Measurements from ENCODE around the gene KLK7.

KLK7 gene

DNA sequence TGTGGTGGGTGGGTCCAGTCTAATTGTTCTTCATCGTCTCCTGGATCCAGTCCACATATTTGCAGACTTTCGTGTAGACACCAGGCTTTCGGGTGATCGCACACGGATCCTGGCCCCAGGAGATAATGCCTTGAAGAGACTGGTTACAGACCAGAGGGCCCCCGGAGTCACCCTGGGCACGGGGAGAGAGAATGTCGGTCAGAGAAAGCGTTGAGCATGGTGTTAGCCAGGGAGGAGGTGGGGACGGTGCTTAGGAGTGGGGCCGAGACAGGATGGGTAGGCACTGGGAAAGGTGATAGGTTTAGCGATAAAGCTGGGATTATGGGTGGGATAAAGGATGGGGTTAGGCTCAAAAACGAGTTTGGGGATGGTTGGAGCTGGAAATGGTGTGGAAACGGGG, 38.8 kb upstream of the KLK7 start:
- Histone ChIP-seq H3F3A (ENCODE audit: low read depth) (no peaks in the 10 kb centered on the region), H3K9me3 (ENCODE audit: insufficient read depth, low read depth, low read length) (no peaks in the 10 kb centered on the region), H3K36me3 (ENCODE audit: insufficient read depth, low read length) (no peaks in the 10 kb centered on the region), H4K20me1 (ENCODE audit: insufficient read depth, low read length, poor library complexity, severe bottlenecking) (no peaks in the 10 kb centered on the region), H3K9ac (ENCODE audit: low read depth, low read length, poor library complexity, severe bottlenecking) (no peak overlapping the region), H3K4me3 (ENCODE audit: low read length, poor library complexity, severe bottlenecking) (no peak overlapping the region), H3K79me2 (ENCODE audit: insufficient read depth, low read length) (no peaks in the 10 kb centered on the region), H3K27me3 (ENCODE audit: insufficient read depth, low read length, poor library complexity, severe bottlenecking) (no peaks in the 10 kb centered on the region), H2AFZ (ENCODE audit: low read length) (no peak overlapping the region), H3K9me2 (replicated peaks; ENCODE audit: low read depth, low read length) (no peaks in the 10 kb centered on the region), H3K4me1 (ENCODE audit: insufficient read depth, low read length, poor library complexity, severe bottlenecking) (no peaks in the 10 kb centered on the region), H3K4me2 (ENCODE audit: low read depth, low read length, poor library complexity, severe bottlenecking) (no peak overlapping the region)
- TF ChIP-seq EZH2phosphoT487 (IDR thresholded peaks at IDR 0.05; ENCODE audit: borderline replicate concordance): no peak
- TF ChIP-seq, protein P1, sequence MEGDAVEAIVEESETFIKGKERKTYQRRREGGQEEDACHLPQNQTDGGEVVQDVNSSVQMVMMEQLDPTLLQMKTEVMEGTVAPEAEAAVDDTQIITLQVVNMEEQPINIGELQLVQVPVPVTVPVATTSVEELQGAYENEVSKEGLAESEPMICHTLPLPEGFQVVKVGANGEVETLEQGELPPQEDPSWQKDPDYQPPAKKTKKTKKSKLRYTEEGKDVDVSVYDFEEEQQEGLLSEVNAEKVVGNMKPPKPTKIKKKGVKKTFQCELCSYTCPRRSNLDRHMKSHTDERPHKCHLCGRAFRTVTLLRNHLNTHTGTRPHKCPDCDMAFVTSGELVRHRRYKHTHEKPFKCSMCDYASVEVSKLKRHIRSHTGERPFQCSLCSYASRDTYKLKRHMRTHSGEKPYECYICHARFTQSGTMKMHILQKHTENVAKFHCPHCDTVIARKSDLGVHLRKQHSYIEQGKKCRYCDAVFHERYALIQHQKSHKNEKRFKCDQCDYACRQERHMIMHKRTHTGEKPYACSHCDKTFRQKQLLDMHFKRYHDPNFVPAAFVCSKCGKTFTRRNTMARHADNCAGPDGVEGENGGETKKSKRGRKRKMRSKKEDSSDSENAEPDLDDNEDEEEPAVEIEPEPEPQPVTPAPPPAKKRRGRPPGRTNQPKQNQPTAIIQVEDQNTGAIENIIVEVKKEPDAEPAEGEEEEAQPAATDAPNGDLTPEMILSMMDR (conservative IDR thresholded peaks at IDR 0.05; ENCODE audit: low read length): no peak

DNA sequence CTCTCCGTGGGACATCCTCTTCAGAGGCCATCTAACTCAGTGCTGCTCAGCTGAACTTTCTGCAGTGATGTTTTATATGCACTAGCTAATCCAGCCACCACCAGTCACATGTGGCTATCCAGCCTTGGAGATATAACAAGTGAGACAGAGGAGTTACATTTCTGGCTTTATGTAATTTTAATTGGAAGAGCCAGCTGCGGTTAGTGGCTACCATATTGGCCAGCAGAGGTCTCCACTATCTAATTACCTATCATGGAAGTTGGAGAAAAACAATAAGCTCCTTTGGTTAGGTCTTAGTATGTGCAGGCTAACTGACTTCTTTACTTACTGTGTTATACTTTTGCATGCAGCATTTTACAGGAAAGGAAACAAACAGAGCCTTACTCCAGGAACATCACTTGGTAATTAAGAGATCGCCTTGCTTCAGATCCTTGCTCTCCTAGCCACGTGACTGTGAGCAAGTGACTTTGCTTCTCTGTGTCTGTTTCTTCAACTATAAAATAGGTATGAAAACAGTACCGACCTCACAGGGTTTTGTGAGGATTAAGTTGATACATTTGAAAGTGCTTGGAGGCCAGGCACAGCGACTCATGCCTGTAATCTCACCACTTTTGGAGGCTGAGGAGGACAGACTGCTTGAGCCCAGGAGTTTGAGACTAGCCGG, 37.4 kb upstream of the KLK7 start:
- no peak for TF ChIP-seq EZH2phosphoT487 (IDR thresholded peaks at IDR 0.05; ENCODE audit: borderline replicate concordance)
- TF ChIP-seq, protein P1 (conservative IDR thresholded peaks at IDR 0.05; ENCODE audit: low read length): peak; percentile 78
- Histone ChIP-seq H3F3A (ENCODE audit: low read depth) (no peaks in the 10 kb centered on the region), H3K9ac (ENCODE audit: low read depth, low read length, poor library complexity, severe bottlenecking) (no peak overlapping the region), H2AFZ (ENCODE audit: low read length) (peak overlapping the region; percentile 84), H3K4me2 (ENCODE audit: low read depth, low read length, poor library complexity, severe bottlenecking) (no peak overlapping the region), H4K20me1 (ENCODE audit: insufficient read depth, low read length, poor library complexity, severe bottlenecking) (no peaks in the 10 kb centered on the region), H3K79me2 (ENCODE audit: insufficient read depth, low read length) (no peaks in the 10 kb centered on the region), H3K9me3 (ENCODE audit: insufficient read depth, low read depth, low read length) (no peaks in the 10 kb centered on the region), H3K27me3 (ENCODE audit: insufficient read depth, low read length, poor library complexity, severe bottlenecking) (no peaks in the 10 kb centered on the region), H3K36me3 (ENCODE audit: insufficient read depth, low read length) (no peaks in the 10 kb centered on the region), H3K4me3 (ENCODE audit: low read length, poor library complexity, severe bottlenecking) (no peak overlapping the region), H3K4me1 (ENCODE audit: insufficient read depth, low read length, poor library complexity, severe bottlenecking) (no peaks in the 10 kb centered on the region), H3K9me2 (replicated peaks; ENCODE audit: low read depth, low read length) (no peaks in the 10 kb centered on the region)

DNA sequence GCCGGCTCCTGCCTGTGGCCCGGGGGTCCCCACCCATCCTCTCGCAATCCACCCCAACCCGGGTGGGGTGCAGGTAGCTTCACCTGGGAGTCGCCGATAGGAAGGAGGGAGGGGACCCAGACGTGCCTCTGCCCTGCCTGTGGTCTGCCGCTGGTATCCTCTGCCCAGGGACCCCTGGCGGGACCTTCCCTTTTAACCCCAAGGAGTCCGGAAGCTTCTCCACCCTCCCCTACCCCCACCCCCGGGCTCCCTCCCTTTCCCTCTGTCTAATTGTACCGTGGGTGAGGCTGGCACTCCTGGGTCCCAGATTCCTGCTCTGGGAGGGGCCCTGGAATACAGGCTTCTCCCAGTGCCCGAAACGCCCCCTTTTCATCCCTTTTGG, 35.8 kb upstream of the KLK7 start, which contains the start of gene KLK10:
TSS of gene KLK10 (minus strand) at position 166 of the 382 bp plus-strand sequence. CDS start 579 bp downstream, outside the sequence.
- no peaks in the 10 kb centered on the region for H3K4me1 ChIP-seq (ENCODE audit: insufficient read depth, low read length, poor library complexity, severe bottlenecking)
- no peaks in the 10 kb centered on the region for H3K79me2 ChIP-seq (ENCODE audit: insufficient read depth, low read length)
- no peaks in the 10 kb centered on the region for H4K20me1 ChIP-seq (ENCODE audit: insufficient read depth, low read length, poor library complexity, severe bottlenecking)
- H2AFZ ChIP-seq (ENCODE audit: low read length): no peak within 1 kb of the TSS
- no peak within 1 kb of the TSS for H3K9ac ChIP-seq (ENCODE audit: low read depth, low read length, poor library complexity, severe bottlenecking)
- H3K4me3 ChIP-seq (ENCODE audit: low read length, poor library complexity, severe bottlenecking): no peak within 1 kb of the TSS
- no peak for TF ChIP-seq EZH2phosphoT487 (IDR thresholded peaks at IDR 0.05; ENCODE audit: borderline replicate concordance)
- TF ChIP-seq, protein P1 (conservative IDR thresholded peaks at IDR 0.05; ENCODE audit: low read length): no peak
- no peaks in the 10 kb centered on the region for H3K9me3 ChIP-seq (ENCODE audit: insufficient read depth, low read depth, low read length)
- H3K9me2 ChIP-seq (replicated peaks; ENCODE audit: low read depth, low read length): no peaks in the 10 kb centered on the region
- no peaks in the 10 kb centered on the region for H3F3A ChIP-seq (ENCODE audit: low read depth)
- no peaks in the 10 kb centered on the region for H3K36me3 ChIP-seq (ENCODE audit: insufficient read depth, low read length)
- H3K4me2 ChIP-seq (ENCODE audit: low read depth, low read length, poor library complexity, severe bottlenecking): no peak within 1 kb of the TSS
- no peaks in the 10 kb centered on the region for H3K27me3 ChIP-seq (ENCODE audit: insufficient read depth, low read length, poor library complexity, severe bottlenecking)

Data from Loucy (cell line).